SK-N-SH treated with all-trans-retinoic acid at 6 μM for 48 hours (cell line): ENCODE data around the gene EPS8L1.
"Not testable (repeated sequence)": the region's sequence is repeated elsewhere in the genome, so short reads cannot be mapped to it uniquely, and the experiment has no call there.

ENCODE experiments used
- ESRRG ChIP-seq: fragments of 250-450 bp; sonication (Bioruptor Pico); IDR thresholded peaks from 2 replicates; pipeline ENCODE4 v1.6.1; 2021; ENCODE audit warnings: mild to moderate bottlenecking
- RARB ChIP-seq: fragments of 250-450 bp; sonication (Bioruptor Pico); IDR thresholded peaks from 2 replicates; pipeline ENCODE4 v1.8.0; 2021; ENCODE audit warnings: mild to moderate bottlenecking, moderate library complexity
- ZNF565 ChIP-seq: fragments of 450-650 bp; formaldehyde crosslinking; conservative IDR thresholded peaks from 2 replicates; pipeline ENCODE4 v1.5.0; 2020; ENCODE audit warnings: low read depth, mild to moderate bottlenecking, moderate library complexity
- TF ChIP-seq, protein P1 (sequence below): fragments of 250-450 bp; sonication (Bioruptor Pico); IDR thresholded peaks from 2 replicates; pipeline ENCODE4 v1.5.1; 2020; ENCODE audit warnings: low read depth, mild to moderate bottlenecking, moderate library complexity

DNA sequence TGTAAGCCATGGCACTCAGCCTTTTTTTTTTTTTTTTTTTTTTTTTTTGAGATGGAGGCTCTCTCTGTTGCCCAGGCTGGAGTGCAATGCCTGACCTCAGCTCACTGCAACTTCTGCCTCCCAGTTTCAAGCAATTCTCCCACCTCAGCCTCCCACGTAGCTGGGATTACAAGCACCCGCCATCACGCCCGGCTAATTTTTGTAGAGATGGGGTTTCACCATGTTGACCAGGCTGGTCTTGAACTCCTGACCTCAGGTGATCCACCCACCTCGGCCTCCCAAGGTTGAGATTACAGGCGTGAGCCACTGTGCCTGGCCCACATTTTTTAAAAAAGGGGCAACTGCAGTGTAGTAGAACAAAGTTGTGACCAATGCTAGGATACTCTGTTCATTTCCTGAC is 38.1 kb upstream of the EPS8L1 start:
- not testable (repeated sequence) for TF ChIP-seq ESRRG; RARB (CRISPR knock-in tag); ZNF565 (CRISPR knock-in tag)
- TF ChIP-seq, protein P1, sequence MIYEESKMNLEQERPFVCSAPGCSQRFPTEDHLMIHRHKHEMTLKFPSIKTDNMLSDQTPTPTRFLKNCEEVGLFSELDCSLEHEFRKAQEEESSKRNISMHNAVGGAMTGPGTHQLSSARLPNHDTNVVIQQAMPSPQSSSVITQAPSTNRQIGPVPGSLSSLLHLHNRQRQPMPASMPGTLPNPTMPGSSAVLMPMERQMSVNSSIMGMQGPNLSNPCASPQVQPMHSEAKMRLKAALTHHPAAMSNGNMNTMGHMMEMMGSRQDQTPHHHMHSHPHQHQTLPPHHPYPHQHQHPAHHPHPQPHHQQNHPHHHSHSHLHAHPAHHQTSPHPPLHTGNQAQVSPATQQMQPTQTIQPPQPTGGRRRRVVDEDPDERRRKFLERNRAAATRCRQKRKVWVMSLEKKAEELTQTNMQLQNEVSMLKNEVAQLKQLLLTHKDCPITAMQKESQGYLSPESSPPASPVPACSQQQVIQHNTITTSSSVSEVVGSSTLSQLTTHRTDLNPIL (CRISPR knock-in tag): not testable (repeated sequence)
